Testis (tissue), 3 donors: ENCODE measurements around the gene UTP15. TPM values are rescaled to one million over a fixed set of nuclear protein-coding genes. Genes with fewer than 3 reads are reported as not detected.

Experiments
- DNase-seq: peaks from one replicate; pipeline ENCODE4 v3.0.0-alpha.2; 2019
- H3K27ac ChIP-seq, 2 donors: fragments of 200-600 bp; sonication (generic); one replicate each; pipeline ENCODE4 v1.5.1; 2019
- H3K27me3 ChIP-seq: fragments of 200-600 bp; sonication (generic); one replicate; pipeline ENCODE4 v1.5.1; 2019
- H3K36me3 ChIP-seq: fragments of 200-600 bp; sonication (generic); one replicate; pipeline ENCODE4 v1.5.1; 2017; ENCODE audit warnings: low read depth; ENCODE audit errors: missing control alignments
- H3K4me1 ChIP-seq: fragments of 200-600 bp; sonication (generic); one replicate; pipeline ENCODE4 v1.5.1; 2019
- H3K4me3 ChIP-seq, 2 donors: fragments of 200-600 bp; sonication (generic); one replicate each; pipeline ENCODE4 v1.5.1; 2017 to 2019
- H3K9me3 ChIP-seq: fragments of 200-600 bp; sonication (generic); one replicate; pipeline ENCODE4 v1.5.1; 2017
- CTCF ChIP-seq, 3 experiments: fragments of 450-650 bp in 2 of 3; fragments of 200-600 bp in 1 of 3; sonication (generic) in 1 of 3; IDR thresholded peaks; one replicate each; pipeline ENCODE4 v1.5.1; 2016 to 2019; ENCODE audit warnings: antibody characterized with exemption in 3 of 3, mild to moderate bottlenecking in 2 of 3, moderate library complexity in 1 of 3
- POLR2A ChIP-seq: fragments of 450-650 bp; IDR thresholded peaks from one replicate; pipeline ENCODE4 v1.6.1; 2017; ENCODE audit warnings: antibody characterized with exemption, mild to moderate bottlenecking, moderate library complexity
- WGBS, 2 donors: methylation state at CpG; one replicate each; pipeline ENCODE4 v1.1.5; 2018; 5-methylcytosine and 5-hydroxymethylcytosine counted together
- intact Hi-C: fragments of 100-400 bp; cut with DNase I; formaldehyde crosslinking; loops from one replicate; pipeline ENCODE4 v1.15.1; 2023; ENCODE audit warnings: low total_unique reads
- polyA plus RNA-seq: library from polyadenylated mRNA; stranded (reverse); fragments of 350-450 nt; fragmentation: Illumina TruSeq; extraction: RNeasy Lipid Tissue Mini Kit (QIAGEN cat#74804); gene quantifications from one replicate; pipeline ENCODE4 v1.2.3, GENCODE V29; 2014; ENCODE audit warnings: low read depth, low replicate concordance; ENCODE audit not compliant: insufficient read depth
- total RNA-seq, 2 donors: library from RNA; depleted of rRNA; stranded (reverse); fragments of >200 nt; gene quantifications; one replicate each; pipeline ENCODE4 v1.2.3, GENCODE V29; 2016

UTP15 gene
- total and polyA plus RNA-seq, 3 donors from 2014 or later = 11.4 to 36.7 (median 34.9) TPM

GRCh38 chr5:73525606-73526203 lies 39.8 kb upstream of the UTP15 start:
- no peak for TF ChIP-seq POLR2A
- no peak for TF ChIP-seq CTCF (IDR thresholded peaks at IDR 0.05)
- Histone ChIP-seq H3K9me3 (no peaks in the 10 kb centered on the region), H3K36me3 (no peaks in the 10 kb centered on the region), H3K27ac (no peak overlapping the region), H3K4me3 (no peak overlapping the region), H3K27me3 (no peaks in the 10 kb centered on the region), H3K4me1 (no peaks in the 10 kb centered on the region)
- no peak for DNase-seq
- WGBS, 2 donors = 73 to 89% methylated on average over 3 of the region's 3 CpGs
- intact Hi-C loops = no loop called here

GRCh38 chr5:73528248-73528647 lies 37.3 kb upstream of the UTP15 start:
- H3K4me3 ChIP-seq = no peak overlapping the region
- no peaks in the 10 kb centered on the region for H3K27me3 ChIP-seq
- DNase-seq = no peak
- TF ChIP-seq CTCF (IDR thresholded peaks at IDR 0.05) (no peak), POLR2A (no peak)
- whole genome bisulfite sequencing, 2 donors = 72 to 73% methylated on average over 3 of the region's 3 CpGs
- H3K27ac ChIP-seq = no peak overlapping the region
- no peaks in the 10 kb centered on the region for H3K4me1 ChIP-seq
- intact Hi-C loops = no loop called here
- H3K36me3 ChIP-seq = no peaks in the 10 kb centered on the region
- no peaks in the 10 kb centered on the region for H3K9me3 ChIP-seq

GRCh38 chr5:73529081-73529480 lies 36.5 kb upstream of the UTP15 start:
- H3K4me3 ChIP-seq = no peak overlapping the region
- intact Hi-C loops = no loop called here
- WGBS, 2 donors = 87 to 93% methylated on average over 1 of the region's 1 CpG
- H3K27ac ChIP-seq = no peak overlapping the region
- no peaks in the 10 kb centered on the region for H3K27me3 ChIP-seq
- no peak for TF ChIP-seq CTCF (IDR thresholded peaks at IDR 0.05)
- no peak for TF ChIP-seq POLR2A
- no peaks in the 10 kb centered on the region for H3K36me3 ChIP-seq
- DNase-seq = no peak
- no peaks in the 10 kb centered on the region for H3K4me1 ChIP-seq
- H3K9me3 ChIP-seq = no peaks in the 10 kb centered on the region

- no peaks in the 10 kb centered on the region for H3K9me3 ChIP-seq
- H3K27me3 ChIP-seq = no peaks in the 10 kb centered on the region
- WGBS, 2 donors = 76% methylated on average over 1 of the region's 1 CpG; no CpG with 5 or more reads in 1 of the 2 donors
- no peak overlapping the region for H3K27ac ChIP-seq
- TF ChIP-seq POLR2A = no peak
- TF ChIP-seq CTCF (IDR thresholded peaks at IDR 0.05) = no peak
- no peaks in the 10 kb centered on the region for H3K36me3 ChIP-seq
- no peak overlapping the region for H3K4me3 ChIP-seq
- intact Hi-C loops = no loop called here
- H3K4me1 ChIP-seq = no peaks in the 10 kb centered on the region
- no peak for DNase-seq
Observed at GRCh38 chr5:73531356-73531755, 34.2 kb upstream of the UTP15 start.

GRCh38 chr5:73532195-73532594 lies 33.3 kb upstream of the UTP15 start:
- no peak overlapping the region for H3K27ac ChIP-seq
- no peaks in the 10 kb centered on the region for H3K27me3 ChIP-seq
- intact Hi-C loops = no loop called here
- no peaks in the 10 kb centered on the region for H3K36me3 ChIP-seq
- H3K9me3 ChIP-seq = no peaks in the 10 kb centered on the region
- H3K4me1 ChIP-seq = no peaks in the 10 kb centered on the region
- WGBS, 2 donors = 78 to 92% methylated on average over 5 of the region's 5 CpGs
- no peak overlapping the region for H3K4me3 ChIP-seq
- DNase-seq = no peak
- TF ChIP-seq CTCF (IDR thresholded peaks at IDR 0.05) (no peak), POLR2A (no peak)
